HG02884 (cell line): ENCODE results near the gene MYLIP.
"Not testable (repeated sequence)": the region's sequence is repeated elsewhere in the genome, so short reads cannot be mapped to it uniquely, and the experiment has no call there.

Source experiments
- ATAC-seq: cut with Tn5 transposase; IDR thresholded peaks from one replicate; pipeline ENCODE4 v1.9.1; 2021; ENCODE audit warnings: mild to moderate bottlenecking, moderate library complexity; ENCODE audit not compliant: unreplicated experiment

MYLIP gene

DNA sequence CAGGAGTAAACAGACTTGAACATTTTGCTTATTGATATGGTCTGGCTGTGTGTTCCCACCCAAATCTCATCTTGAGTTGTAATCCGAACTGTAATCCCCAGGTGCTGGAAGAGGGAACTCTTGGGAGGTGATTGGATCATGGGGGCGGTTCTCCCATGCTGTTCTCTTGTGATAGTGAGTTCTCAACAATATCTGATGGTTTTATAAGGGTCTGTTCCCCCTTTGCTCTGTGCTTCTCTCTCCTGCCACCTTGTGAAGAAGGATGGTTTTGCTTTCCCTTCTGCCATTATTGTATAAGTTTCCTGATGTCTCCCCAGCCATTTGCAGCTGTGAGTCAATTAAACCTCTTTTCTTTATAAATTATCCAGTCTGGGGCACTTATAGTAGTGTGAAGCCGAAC lies 40.0 kb downstream of the MYLIP start:
- no peak for ATAC-seq

- ATAC-seq: no peak
These were observed 42.5 kb downstream of the MYLIP start for GRCh38 chr6:16171400-16171799.

- ATAC-seq: no peak
These were observed 44.5 kb downstream of the MYLIP start for GRCh38 chr6:16173167-16173940.

DNA sequence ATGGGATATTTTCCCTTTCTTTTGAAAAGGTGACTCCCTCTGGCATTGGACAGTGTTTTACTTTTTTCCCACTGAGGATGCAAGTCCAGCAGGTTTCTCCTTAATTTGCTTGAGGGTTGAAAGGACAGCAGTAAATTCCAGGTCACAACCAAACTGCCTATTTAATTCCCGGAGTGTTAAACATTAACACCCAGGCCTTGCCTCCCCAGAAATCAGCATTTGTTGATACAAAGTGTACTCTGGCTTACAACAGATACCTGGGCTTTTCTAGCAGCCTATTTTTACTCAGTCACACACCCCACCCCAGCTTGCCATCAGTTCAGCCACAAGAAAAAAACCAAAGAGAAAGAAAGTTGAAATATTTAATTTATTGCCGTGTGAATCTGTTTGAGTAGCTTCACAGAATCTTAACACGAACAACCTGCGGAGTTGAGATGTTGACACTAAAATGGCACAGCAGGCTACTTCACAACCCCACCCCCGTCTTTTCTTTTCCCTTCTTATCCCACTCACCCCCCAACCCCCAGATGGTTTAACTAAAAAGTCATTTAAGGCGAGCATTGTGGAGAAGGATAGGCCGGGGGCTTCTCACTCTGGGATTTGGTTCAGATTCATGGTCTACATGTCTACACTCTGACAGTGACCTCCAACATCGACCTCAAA lies 45.7 kb downstream of the MYLIP start:
- no peak for ATAC-seq

DNA sequence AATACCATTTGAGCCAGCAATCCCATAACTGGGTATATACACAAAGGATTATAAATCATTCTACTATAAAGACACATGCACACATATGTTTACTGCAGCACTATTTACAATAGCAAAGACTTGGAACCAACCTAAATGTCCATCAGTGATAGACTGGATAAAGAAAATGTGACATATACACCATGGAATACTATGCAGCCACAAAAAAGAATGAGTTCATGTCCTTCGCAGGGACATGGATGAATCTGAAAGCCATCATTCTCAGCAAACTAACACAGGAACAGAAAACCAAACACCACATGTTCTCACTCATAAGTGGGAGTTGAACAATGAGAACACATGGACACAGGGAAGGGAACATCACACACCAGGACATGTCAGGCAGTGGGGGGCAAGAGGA lies 47.7 kb downstream of the MYLIP start:
- not testable (repeated sequence) for ATAC-seq

GRCh38 chr6:16177881-16178280 lies 49.0 kb downstream of the MYLIP start:
- ATAC-seq: no peak

- ATAC-seq: no peak
These were observed 49.5 kb downstream of the MYLIP start for GRCh38 chr6:16178351-16178750.

GRCh38 chr6:16179063-16179462 lies 50.2 kb downstream of the MYLIP start:
- no peak for ATAC-seq

GRCh38 chr6:16179970-16180431 lies 51.1 kb downstream of the MYLIP start:
- ATAC-seq: no peak

DNA sequence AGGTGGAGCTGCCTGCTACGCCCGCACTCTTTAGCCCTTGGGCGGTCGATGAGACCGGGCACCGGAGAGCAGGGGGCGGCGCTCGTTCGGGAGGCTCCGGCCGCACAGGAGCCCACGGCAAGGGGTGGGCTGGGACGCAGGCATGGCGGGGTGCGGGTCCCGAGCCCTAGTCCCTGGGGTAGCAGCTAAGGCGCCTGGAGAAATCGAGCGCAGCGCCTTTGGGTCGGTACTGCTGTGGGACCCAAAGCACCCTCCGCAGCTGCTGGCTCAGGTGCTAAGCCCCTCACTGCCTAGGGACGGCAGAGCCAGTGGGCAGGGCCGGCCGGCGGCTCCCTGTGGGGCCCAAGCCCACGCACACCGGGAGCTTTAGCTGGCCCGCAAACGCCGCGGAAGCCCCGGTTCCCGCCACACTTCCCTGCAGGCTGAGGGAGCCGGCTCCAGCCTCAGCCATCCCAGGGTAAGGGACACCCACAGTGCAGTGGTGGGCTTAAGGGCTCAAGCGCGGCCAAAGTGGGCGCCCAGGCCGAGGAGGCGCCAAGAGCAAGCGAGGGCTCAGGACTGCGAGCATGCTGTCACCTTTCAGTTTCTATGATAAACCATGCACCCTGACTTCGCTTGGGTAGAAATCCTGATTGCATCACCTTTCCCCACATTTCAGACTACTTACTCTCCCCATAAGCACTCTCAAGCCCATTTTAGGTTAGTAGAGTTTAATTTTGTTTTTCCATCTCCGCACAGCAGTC lies 52.0 kb downstream of the MYLIP start:
- ATAC-seq: no peak

DNA sequence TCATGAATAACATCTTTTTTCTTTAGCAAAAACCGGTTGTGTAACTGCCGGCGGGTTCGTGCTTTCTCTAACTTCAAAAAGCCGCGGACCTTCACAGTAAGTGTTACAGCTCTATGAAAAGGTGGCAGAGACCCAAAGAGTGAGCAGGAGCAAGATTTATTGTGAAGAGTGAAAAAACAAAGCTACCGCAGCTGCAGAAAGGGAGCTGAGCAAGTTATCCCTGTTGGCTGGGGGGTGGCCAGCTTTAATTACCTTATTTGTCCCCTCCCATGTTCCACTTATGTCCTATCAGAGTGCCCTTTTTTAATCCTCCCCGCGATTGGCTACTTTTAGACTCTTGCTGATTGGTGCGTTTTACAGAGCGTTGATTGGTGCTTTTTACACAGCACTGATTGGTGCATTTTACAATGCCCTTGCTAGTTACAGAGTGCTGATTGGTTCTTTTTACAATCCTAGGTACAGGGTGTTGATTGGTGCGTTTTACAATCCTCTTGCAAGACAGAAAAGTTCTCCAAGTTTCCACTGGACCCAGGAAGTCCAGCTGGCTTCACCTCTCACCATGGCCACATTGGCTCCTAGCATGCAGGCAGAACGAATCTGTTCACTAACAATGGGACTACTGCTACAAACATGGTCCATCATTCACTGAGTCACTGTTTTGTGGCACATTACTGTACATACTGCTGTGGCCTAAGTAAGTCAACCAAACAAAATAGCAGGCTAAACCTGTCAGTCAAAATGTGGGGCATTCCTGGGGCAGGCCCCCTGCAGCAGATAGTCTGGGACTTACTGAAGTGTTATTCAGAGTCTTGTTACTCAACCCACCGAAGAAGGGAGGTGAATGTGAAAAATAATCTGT lies 52.8 kb downstream of the MYLIP start:
- ATAC-seq: no peak

DNA sequence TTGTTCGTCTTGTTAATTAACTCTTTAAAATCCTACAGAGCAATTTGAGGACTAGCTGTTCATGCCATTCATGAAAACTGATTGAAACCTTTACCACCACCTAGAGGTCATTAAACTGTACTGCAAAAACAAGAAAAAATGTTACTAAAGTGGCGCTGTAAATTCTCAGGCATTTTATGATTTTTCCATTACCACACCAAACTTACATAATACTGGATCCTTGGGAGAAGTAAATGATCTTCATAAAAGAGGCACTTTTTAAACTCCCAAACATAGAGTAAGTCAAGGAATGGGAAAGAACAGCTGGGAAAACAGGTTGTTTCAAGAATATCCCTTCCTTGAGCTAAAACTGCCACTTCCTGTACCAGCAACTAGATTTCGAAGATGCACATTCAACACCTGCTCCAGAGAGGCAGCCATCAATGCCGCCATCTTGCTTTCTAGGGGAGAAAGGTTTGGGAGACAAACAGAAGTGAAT lies 54.3 kb downstream of the MYLIP start:
- ATAC-seq: no peak

- no peak for ATAC-seq
These were observed 55.2 kb downstream of the MYLIP start for GRCh38 chr6:16184129-16184528.

- ATAC-seq: no peak
These were observed 55.7 kb downstream of the MYLIP start for GRCh38 chr6:16184551-16184950.

DNA sequence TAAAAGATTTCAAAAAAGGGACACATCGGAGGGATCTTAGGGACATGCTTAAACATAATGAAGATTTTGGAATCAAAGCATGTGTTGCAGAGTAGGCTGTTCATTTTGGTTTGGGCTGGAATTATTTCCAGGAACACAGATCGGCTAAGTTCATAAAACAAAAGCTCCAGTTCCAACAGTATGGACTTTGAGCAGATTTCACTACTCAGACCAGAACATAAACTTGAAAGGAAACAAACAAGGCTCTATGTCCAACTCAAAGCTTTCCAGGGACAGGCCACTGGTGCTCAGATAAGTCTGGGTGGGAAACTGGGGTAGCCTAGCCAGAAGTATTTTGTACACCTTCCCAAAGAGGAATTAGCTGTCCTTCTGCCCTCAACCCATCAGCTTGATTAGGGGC lies 58.3 kb downstream of the MYLIP start:
- no peak for ATAC-seq

GRCh38 chr6:16190214-16190613 lies 61.3 kb downstream of the MYLIP start:
- ATAC-seq: no peak

GRCh38 chr6:16196260-16196983 lies 67.5 kb downstream of the MYLIP start:
- no peak for ATAC-seq

DNA sequence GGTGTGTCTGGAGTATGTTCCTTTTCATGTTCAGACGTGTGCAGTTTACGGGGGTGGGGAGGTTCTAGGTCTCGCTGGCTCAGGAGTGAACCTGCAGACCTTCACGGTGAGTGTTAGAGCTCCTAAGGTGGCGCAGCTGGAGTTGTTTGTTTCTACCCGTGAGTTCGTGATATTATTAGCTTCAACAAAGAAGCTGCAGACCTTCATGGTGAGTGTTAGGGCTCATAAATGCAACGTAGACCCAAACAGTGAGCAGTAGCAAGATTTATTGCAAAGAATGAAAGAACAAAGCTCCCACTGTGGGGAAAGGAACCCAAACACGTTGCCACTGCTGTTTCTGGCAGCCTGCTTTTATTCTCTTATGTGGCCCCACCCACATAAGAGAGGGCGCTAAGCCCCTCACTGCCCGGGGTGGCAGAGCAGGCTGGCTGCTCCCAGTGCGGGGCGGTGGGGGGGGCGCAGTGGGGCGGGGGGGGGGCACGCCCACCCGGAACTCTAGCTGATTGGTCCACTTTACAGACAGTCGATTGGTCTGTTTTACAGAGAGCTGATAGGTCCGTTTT lies 68.2 kb downstream of the MYLIP start:
- ATAC-seq: no peak
